Raji (cell line): ENCODE data around the gene AXIN2.

Experiments used
- POLR2A ChIP-seq: IDR thresholded peaks from 2 replicates; pipeline ENCODE4 v1.6.1; 2011; ENCODE audit warnings: low read depth, low read length, control low read depth; ENCODE audit not compliant: insufficient read depth

The AXIN2 gene

GRCh38 chr17:65527857-65528591 is 33.4 kb downstream of the AXIN2 start:
- no peak for TF ChIP-seq POLR2A

DNA sequence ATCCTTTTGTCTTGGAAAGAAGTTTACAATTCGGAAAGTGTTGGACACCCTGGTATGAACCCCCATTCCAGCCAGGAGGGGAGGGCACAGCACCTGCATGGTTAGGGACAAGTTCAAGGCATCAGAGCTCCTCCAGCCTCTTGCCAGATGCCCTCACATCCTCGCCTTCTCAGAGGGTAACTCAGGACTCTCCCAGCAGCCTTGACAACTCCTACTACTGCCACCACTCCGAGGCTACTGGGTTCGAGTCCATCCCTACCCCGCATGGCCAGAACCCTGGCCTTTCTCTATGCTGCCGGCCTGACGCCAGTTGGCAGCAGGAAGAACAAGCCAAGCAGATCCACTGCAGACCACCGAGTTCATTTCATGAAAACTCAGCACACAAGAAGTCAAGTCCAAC is 34.1 kb downstream of the AXIN2 start:
- no peak for TF ChIP-seq POLR2A

GRCh38 chr17:65523853-65524664 is 37.4 kb downstream of the AXIN2 start:
- no peak for TF ChIP-seq POLR2A

GRCh38 chr17:65523411-65523810 is 38.0 kb downstream of the AXIN2 start:
- no peak for TF ChIP-seq POLR2A

- TF ChIP-seq POLR2A: no peak
Measured at GRCh38 chr17:65522751-65523404, 38.6 kb downstream of the AXIN2 start.

GRCh38 chr17:65519462-65519861 is 42.0 kb downstream of the AXIN2 start:
- TF ChIP-seq POLR2A: no peak

DNA sequence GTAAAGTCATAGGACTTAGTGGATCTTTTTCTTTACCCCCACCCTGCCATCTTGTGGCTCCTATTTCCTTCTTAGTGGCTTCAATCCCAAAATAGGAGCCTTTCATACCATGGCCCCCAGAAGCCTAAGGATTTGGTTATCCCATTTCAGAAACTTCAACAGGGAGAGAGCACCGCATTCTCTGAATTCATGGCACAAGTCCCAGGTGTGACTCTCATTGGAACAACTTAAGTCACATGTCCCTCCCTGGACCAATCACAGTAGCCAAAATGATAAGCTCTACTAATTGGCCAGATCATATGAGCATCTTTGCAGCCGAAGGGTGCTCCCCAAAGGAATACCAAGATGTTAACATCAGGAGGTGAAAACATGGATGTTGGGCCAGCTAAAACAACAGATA is 43.2 kb downstream of the AXIN2 start:
- TF ChIP-seq POLR2A: no peak

- no peak for TF ChIP-seq POLR2A
Measured at GRCh38 chr17:65515959-65516948, 45.2 kb downstream of the AXIN2 start.

DNA sequence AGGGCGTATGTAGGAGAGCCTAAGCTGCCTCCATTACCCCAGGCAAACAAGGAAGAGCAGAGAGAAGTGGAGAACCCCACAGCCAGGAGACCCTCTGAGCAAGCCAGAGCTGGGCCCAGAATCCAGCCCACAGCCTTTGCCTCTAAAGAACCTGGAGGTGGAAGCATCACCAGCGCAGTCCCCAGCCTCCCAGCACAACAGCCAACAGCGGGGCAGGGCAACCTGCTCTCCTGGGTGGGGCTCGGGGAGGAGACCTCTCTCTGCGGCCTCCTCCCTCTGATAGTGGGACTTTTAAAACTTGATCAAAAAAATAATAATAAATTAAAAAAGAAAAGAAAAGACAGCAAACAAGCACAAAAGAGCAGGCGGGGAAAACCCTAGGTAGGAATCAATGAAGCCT is 45.9 kb downstream of the AXIN2 start:
- no peak for TF ChIP-seq POLR2A

GRCh38 chr17:65514541-65514940 is 46.9 kb downstream of the AXIN2 start:
- TF ChIP-seq POLR2A: no peak

DNA sequence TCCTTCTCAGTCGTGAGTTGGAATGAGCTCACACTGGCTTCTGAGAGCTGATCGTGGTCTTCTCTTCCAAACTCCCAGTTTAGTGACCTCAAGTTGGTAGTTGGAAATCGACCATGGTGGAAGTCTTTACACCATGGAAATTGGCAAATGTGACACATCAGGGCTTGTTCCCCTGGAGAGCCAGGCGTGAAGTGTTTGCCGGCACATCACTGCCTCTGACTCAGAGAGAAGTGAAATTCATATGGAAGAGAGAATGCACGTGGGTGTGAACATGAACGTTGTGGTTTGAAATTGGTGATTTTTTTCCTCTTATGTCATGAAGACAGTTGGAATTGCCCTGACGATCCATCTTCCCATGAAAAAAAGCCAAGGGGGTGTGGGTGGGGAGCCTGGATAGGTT is 47.4 kb downstream of the AXIN2 start:
- no peak for TF ChIP-seq POLR2A

- TF ChIP-seq POLR2A: no peak
Measured at GRCh38 chr17:65511316-65511715, 50.1 kb downstream of the AXIN2 start.

GRCh38 chr17:65509032-65509431 is 52.4 kb downstream of the AXIN2 start:
- no peak for TF ChIP-seq POLR2A

DNA sequence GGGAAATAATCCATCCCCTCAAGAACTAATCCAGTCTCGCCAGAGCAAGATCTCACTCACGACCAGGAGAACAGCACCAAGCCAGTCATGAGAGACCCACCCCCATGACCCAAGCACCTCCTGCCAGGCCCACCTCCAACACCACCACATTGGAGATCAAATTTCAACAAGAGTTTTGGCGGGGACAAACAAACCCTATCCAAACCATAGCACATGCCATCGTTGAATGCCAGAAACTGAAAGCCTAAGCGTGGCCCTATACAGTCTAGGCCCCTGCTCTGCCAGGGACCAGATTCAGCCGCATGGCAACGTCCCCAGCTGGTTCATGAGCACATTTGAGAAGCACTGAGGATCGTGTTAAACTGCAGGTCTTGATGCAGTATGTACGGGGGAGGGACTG is 57.3 kb downstream of the AXIN2 start:
- TF ChIP-seq POLR2A: no peak

DNA sequence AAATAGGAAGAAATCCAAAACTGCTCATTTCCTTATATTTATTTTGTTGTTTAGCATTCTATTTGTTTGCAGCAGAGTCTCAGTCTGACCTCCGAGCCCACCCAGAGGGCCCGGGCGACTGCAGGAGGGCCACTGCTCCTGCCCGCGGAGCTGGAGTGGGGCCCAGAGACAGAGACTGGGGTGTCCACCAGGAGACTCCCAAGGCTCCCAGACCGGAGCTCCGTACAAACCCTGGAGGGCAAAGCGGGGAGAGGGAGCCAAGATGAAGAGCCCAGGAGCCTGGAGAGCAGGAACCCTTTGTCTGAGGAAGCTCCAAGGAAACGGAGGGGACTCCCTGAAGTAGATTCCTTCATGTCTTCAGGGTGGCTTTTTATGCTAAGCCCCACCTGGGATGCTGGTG is 57.9 kb downstream of the AXIN2 start:
- no peak for TF ChIP-seq POLR2A
